COLO668 (cell line): Measurements from ENCODE around the gene CERT1.
"Not testable (repeated sequence)": the region's sequence is repeated elsewhere in the genome, so short reads cannot be mapped to it uniquely, and the experiment has no call there.

Experiments
- DNase-seq: peaks from one replicate; lab custom pipeline; 2025; ENCODE audit not compliant: unreplicated experiment; lab: John Stamatoyannopoulos, UW

CERT1 gene

DNA sequence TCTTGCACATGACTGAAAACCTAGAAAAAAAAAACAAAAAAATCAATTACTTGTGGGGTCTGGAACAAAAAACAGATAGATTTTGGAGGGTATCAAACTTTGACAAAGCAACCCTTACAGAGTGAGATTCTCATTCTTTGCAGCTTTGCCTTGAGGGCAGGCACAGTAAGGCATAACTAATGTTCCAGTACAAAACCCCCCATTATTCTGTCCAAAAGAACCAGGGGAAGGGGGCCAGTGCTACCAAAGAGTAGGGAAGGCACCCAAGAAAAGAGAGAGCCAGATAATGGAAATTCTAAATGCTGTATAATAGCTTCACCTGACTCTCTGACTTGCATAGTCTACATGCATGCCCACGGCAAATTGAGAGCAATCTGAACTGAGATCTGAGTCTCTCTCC lies 13.2 kb upstream of the CERT1 start:
- DNase-seq, result no peak

DNA sequence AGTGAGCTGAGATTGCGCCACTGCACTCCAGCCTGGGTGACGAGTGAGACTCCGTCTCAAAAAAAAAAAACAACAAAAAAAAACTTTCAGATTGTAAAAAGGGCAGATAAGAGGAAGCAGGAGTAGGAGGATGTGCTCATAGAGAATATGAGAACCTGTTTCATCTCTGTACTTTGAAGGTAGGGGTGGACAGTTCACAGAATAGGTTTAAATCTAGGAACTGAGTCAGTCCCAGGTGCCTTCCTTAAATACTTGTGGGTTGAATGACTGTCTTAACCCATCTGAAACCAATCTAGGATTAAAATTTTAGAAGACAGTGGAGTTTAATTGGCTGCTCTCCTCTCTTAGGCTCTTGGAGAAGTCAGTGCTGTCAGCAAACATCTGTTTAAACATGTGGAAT lies 12.6 kb upstream of the CERT1 start:
- DNase-seq, result no peak

DNA sequence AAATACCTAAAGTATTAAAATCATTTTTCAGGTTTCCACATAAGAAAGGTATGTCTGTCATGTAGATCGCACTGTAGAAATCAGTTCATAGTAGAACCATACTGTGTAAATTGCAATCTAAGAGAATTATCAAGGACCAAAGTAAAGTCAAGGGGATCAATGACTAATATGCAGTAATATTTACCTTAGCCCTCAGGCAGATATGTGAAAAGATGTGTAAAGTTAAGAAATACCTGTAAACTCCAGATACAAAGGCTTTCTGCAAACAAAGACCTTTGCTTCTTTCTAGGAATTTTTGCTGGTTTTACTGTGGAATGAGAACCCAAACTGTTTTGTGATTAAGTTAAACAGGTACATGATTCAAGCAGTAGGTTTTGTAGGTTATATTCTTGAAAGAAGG lies 11.8 kb upstream of the CERT1 start:
- no peak for DNase-seq

DNA sequence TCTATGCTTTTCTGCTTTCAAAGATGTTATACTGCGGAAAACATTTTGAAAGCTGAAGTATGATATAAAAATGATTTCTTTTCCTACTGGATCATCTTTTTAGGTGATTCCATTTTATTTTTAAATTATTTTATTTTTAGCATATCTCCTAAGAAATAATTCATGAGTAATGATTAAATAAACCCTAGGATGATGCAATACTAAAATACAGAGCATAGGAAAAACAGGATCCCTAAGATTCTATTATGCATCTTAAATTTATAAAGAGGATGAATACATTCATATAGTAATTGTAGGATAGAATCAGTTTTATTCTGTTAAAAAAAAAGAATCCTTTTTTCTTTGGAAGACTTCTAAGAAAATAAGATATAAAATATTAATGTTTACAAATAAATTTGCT lies 11.1 kb upstream of the CERT1 start:
- no peak for DNase-seq

DNA sequence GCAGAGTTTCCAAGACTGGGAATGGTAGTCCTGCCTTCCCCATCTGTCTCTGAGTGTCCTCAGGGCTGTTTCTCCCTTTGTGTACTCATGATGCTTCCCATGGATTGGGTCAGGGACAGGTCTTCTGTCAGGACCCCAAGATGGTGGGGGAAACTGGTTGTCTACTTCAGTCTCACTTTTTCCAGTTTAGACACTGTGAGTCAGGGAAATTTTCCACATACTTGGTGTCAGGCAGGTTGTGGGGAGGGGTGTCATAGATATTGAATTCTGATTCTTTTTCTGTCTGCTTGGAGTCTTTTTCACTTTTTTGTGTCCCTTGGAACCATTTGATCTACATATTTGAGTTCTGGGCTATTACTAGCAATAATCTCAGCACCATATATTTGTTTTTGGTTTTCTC lies 10.6 kb upstream of the CERT1 start:
- DNase-seq, result no peak

DNA sequence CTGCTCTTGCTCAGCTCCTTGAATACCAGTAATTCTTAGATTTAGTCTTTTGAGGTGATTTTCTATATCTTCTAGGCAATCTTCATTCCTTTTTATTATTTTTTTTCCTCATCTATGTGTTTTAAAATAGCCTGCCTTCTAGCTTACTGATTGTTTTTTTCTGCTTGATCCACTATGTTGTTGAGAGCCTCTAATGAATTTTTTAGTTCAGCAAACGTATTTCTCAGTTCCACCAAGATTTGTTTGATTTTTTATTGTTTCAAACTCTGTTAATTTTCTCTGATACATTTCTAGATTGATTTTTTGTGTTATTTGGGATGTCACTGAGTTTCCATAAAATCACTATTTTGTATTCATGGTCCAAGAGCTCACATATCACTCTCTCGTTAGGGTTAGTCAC lies 9.8 kb upstream of the CERT1 start:
- DNase-seq, result no peak

DNA sequence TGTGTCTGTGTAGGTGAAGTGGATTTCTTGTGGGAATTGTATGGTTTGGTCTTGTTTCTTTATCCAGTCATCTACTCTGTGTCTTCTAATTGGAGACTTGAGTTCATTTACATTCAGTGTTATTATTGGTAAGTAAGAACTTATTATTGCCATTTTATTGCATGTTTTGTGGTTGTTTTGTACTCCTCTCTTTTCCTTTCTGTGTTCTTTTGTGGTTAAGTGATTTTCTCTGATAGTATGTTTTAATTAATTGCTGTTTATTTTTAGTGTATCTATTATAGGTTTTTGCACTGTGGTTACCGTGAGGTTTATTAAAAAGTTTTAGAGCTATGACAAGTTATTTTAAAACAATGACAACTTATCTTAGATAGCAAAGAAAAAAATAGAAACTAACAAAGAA lies 8.3 kb upstream of the CERT1 start:
- DNase-seq, result no peak

DNA sequence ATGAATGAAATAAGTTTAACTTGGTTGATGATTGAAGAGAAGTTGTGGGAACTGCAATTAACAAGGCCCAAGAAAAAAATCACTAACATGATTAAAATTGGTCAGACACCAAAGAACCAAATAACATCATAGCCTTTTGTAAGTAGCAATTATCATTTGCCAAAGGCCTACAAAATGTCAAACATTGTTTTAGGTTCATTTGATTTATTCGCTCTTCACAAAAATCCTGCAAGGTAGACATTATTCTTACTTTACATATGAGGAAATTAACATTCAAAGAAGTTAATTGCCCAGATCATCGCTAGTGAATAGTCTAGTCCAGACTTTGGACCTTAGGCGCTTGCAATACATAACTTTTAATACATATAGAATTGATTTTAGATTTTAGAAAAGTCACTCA lies 2.9 kb upstream of the CERT1 start:
- DNase-seq, result no peak

DNA sequence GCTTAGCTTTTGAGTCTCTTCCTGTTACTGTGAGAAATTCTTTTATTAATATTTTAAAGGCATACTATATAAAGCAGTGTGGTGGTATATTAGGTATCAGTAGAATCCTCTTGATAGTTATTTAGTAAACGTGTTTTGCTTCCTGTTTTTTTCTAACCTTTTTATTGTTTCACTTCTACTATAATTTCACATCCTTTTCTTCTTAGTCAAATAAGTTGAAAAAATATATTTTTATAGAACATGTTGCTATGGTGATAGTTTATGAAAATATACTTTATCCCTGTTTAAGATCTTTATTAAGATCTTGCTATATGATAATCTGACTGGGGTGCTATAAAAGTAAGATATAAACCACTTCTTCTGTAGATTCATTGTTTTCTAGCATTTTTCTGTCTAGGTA lies 2.4 kb upstream of the CERT1 start:
- DNase-seq, result no peak

DNA sequence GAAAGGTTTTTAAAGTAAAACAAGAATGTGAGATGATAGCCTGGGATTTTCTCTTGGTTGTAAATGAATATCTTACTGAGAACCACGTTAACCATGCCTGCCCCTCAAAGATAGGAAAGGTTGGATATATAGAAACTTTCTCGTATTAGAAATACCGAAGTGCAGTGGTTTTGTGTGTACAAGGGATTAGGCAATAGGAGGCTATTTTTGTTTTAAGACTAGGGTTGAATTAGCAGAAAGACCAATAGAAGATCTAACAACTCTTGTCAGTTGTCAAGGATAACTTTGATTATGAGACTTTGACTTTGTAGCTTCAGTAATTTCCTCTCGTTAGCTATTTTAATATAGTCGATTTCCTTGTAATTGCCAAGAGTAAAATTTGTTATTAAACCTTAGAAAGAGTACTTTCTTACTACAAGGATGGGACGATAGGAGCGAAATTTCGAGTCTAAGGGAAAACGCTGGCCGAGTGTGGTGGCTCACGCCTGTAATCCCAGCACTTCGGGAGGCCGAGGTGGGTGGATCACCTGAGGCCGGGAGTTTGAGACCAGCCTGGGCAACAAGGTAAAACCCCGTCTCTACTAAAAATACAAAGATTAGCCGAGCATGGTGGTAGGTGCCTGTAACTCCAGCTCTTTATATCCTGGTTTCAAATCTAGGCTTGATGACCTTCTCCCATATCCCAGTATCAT lies 1.1 kb upstream of the CERT1 start:
- no peak for DNase-seq

DNA sequence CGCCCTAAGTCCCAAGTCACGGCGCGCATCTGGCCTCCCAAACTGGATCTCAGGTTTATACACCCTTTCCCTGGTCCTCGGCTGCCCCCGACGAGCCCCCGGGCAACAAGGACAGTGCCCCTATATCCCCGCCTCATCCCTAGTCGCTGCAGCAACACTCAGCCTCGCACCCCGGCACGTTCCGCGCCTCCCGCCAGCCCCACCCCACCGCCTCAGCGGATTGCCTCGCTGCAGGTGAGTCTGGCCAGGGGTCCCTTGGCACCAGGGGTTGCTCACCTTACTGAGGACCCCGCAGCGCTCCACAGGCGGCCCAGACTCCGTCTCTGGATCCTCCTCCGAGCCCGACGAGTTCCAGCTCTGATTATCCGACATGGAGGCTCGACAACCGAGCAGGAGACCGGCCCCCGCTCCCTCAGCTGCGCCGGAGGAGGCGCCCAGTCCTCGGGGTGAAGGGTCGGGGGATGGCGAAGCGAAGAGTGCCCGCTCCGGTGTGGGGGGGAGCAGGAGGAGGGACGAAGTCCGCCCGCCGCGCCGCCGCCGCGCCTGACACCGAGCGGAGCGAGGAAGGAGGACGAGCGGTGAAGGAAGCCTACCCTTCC lies 494 bp downstream of the CERT1 start:
- peak; percentile 38 for DNase-seq

DNA sequence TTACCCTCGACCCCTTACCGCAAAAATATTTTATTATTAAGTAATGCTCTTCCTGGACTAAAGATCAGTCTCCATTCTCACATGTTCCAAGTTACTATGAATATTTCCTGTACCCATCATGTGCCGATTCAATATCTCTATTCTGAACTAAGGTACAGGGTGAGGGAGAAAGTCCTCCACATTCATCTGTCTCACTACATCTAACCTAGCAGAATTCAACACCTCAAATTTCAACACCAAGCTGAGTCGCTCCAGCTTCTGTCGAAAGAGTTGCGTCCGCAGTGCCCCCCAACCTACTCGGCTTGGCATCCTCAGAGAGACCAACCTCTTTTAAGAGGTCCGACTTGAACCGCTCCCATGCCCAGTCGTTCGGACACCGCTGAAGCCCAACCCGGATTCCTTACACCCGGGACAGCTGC lies 1.0 kb downstream of the CERT1 start:
- DNase-seq, result no peak

DNA sequence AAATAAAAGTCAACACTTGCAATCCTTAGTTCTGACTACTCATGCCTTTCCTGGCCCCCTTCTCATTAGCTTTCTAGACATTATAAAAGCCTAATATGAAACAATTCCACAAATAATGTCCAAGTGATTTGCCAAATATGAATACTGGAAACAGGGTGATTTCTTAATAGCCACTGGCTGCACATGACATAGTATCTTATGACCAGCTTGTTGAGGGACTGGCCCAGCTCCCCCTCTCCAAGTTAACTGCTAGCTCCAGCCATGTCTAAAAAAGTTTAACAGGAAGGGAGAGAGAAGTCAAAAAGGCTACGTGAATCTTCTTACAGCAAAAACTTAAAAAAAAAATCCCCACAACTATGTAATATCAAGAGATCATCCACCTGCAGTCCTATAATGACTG lies 1.5 kb downstream of the CERT1 start:
- DNase-seq, result no peak

DNA sequence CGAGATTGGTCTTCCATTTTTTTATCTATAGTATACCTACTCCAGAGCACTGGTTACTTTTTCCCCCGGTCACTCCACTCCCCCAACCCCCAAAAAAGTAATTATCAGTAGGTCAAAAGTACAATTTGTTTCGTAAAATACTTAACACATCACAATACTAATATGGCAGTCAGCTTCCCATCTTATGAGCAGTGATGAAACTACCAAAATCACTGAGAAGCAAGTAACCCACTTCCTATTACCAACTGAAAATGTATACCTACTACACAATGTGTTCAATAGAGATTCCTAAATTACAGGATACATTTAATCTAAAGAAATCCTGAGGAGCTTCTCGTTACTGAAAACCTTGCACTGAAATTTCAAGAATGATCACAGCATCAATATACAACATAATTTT lies 1.9 kb downstream of the CERT1 start:
- DNase-seq, result no peak

DNA sequence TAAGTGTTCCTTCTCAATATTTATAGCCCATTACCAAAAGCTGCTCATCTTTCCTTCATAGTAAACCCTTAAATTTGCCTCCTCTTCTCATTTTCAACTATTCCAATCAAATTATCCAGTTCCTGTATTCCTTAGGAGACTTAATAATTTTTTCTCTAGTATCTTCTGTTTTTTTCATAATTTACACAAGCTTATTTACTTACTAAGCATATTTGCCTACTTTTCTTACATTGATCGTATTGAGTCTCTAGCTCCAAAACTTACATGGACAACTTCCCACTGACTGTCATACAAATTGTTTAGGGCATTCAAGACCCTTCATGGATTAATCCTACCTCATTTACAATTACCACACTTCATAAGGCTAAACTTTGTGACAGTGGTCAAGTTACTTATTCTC lies 3.6 kb downstream of the CERT1 start:
- DNase-seq, result no peak

DNA sequence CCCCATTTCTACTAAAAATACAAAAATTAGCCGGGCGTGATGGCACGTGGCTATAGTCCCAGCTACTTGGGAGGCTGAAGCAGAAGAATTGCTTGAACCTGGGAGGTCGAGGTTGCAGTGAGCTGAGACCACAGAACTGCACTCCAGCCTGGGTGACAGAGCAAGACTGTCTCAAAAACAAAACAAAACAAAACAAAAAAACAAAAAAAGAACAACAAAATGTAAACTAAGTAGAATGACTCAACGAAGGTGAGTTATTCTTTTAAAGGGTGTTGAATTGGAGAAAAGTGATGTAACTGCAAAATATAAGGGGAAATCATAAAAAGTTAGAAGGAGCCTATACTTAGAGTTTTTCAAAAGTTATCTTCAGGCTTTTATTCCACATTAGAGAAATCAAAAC lies 6.3 kb downstream of the CERT1 start:
- DNase-seq, result not testable (repeated sequence)

DNA sequence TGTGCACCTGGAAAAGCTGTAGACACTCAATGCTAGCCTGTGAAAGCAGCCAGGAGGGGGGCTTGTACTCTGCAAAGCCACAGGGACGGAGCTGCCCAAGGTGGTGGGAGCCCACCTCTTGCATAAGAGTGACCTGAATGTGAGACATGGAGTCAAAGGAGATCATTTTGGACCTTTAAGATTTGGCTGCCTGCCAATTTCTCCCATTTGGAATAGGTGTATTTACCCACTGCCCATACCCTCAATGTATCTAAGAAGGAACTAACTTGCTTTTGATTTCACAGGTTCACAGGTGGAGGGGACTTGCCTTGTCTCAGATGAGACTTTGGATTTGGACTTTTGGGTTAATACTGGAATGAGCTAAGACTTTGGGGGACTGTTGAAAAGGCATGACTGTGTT lies 12.6 kb downstream of the CERT1 start:
- not testable (repeated sequence) for DNase-seq

DNA sequence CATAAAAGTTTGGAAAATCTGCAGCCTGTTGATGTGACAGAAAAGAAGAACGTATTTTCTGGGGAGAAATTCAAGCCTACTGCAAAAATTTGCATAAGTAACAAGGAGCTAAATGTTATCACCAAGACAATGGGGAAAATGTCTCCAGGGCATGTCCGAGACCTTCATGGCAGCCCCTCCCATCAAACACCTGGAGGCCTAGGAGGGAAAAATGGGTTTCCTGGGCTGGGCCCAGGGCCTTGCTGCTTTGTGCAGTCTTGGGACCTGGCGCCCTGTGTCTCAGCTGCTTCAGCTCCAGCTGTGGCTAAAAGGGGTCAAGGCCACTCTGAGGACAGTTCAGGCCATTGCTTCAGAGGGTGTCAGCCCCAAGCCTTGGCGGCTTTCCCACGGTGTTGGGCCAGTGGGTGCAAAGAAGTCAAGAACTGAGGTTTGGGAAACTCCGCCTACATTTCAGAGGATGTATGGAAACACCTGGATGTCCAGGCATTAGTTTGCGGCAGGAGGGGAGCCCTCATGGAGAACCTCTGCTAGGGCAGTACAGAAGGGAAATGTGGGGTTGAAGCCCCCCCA lies 13.1 kb downstream of the CERT1 start:
- no peak for DNase-seq

DNA sequence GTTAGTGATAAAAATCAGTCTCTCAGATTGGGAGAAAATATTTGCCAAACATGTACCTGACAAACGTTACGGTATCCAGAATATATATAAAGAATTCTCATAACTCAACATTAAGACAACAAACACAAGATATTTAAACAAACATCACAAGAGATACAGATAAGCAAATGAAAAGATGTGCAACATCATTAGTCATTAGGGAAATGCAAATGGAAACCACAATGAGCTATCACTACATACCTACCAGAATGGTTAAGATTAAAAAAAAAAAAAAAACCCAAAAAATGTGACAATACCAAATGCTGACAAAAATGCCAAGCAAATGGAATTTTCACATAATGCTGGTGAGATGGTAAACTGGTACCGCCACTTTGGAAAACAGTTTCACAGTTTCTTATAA lies 15.4 kb downstream of the CERT1 start:
- no peak for DNase-seq

DNA sequence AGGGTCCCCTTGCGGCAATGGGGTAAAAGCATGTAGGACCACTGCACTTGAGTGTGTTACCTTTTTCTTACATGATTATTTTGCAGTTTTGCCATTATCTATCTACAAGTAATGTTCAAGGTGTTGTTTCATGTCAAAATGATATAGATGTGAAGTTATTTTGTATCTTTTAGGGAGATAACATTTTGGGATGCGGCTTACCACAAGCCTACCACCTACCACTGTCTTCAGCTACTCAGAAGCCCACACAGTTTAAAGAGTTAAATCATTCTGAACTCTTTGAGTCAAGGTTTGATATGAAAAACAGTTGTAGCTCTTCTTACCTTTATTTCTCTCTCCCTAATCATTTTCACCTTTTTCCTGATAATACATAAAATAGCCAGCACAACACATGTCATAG lies 19.8 kb downstream of the CERT1 start:
- no peak for DNase-seq

DNA sequence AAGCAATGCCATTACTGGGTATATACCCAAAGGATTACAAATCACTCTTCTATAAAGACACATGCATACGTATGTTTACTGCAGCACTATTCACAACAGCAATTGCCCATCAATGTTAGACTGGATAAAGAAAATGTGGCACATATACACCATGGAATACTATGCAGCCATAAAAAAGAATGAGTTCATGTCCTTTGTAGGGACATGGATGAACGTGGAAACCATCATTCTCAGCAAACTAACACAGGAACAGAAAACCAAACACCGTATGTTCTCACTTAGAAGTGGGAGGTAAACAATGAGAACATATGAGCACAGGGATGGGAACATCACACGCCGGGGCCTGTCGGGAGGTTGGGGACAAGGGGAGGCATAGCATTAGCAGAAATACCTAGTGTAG lies 21.6 kb downstream of the CERT1 start:
- not testable (repeated sequence) for DNase-seq

DNA sequence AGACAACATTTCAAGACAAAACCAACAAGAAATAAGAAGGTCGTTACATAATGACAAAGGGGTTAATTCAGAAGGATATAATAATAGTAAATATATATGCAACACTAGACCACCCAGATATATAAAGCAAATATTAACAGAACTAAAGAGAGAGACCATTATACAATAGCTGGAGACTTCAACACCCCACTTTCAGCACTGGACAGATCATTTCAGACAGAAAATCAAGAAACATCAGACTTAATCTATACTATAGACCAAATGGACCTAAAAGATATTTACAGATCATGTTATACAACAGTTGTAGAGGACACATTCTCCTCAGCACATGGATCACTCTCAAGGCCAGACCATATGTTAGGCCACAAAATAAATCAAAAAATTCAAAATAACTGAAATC lies 26.8 kb downstream of the CERT1 start:
- DNase-seq, result no peak

DNA sequence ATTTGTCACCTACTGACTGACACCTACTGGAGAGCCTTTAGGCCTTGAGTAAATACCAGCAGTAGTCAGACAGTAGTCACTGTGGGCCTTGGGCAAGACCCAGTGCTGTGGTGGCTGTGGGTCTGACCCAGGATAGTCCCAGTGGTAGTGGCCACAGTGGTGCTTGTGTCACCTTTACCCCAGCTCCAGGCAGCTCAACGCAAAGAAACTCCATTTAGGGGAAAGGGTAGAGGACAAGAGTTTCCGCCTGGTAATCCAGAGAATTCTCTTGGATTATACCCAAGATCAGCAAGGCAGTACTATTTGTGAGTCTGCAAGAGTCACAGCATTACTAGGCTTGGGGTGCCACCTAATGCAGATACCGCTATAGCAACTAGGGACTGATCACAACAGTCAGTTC lies 28.9 kb downstream of the CERT1 start:
- DNase-seq, result no peak
